Uterus (tissue), 2 donors: ENCODE data around the gene CADM2.

Source experiments
- CTCF ChIP-seq, 4 experiments: fragments of 200-600 bp in 2 of 4; fragments of 450-650 bp in 2 of 4; sonication (generic) in 2 of 4; IDR thresholded peaks; one replicate each; pipeline ENCODE4 v1.5.1; 2016 to 2019; ENCODE audit warnings: antibody characterized with exemption in 4 of 4, mild to moderate bottlenecking in 2 of 4, moderate library complexity in 1 of 4
- POLR2A ChIP-seq, 2 donors: fragments of 450-650 bp; IDR thresholded peaks; one replicate each; pipeline ENCODE4 v1.6.1; 2016; ENCODE audit warnings: antibody characterized with exemption in 2 of 2, mild to moderate bottlenecking in 1 of 2, moderate library complexity in 1 of 2

- no peak for TF ChIP-seq POLR2A (IDR thresholded peaks at IDR 0.05)
- TF ChIP-seq CTCF (IDR thresholded peaks at IDR 0.05) = no peak
Observed at GRCh38 chr3:85426121-85426520, 467.3 kb downstream of the CADM2 start.
